Stimulated activated CD8-positive, alpha-beta memory T cell treated with anti-CD3 and anti-CD28 coated beads, Interleukin-4, amount 100 ng/mL, for 24 hours (primary cell): Measurements from ENCODE around the gene HJURP.
"Not testable (repeated sequence)": the region's sequence is repeated elsewhere in the genome, so short reads cannot be mapped to it uniquely, and the experiment has no call there.

ENCODE experiments used
- DNase-seq: peaks from one replicate; pipeline ENCODE4 v3.0.0-alpha.2; 2020; ENCODE audit warnings: low read depth

The HJURP gene, protein sequence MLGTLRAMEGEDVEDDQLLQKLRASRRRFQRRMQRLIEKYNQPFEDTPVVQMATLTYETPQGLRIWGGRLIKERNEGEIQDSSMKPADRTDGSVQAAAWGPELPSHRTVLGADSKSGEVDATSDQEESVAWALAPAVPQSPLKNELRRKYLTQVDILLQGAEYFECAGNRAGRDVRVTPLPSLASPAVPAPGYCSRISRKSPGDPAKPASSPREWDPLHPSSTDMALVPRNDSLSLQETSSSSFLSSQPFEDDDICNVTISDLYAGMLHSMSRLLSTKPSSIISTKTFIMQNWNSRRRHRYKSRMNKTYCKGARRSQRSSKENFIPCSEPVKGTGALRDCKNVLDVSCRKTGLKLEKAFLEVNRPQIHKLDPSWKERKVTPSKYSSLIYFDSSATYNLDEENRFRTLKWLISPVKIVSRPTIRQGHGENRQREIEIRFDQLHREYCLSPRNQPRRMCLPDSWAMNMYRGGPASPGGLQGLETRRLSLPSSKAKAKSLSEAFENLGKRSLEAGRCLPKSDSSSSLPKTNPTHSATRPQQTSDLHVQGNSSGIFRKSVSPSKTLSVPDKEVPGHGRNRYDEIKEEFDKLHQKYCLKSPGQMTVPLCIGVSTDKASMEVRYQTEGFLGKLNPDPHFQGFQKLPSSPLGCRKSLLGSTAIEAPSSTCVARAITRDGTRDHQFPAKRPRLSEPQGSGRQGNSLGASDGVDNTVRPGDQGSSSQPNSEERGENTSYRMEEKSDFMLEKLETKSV

GRCh38 chr2:233854241-233854981 lies at the start of gene HJURP:
TSS of gene HJURP (minus strand) at chr2:233854535. CDS start at chr2:233854500, 35 bp downstream.
- peak; percentile 84 for DNase-seq

DNA sequence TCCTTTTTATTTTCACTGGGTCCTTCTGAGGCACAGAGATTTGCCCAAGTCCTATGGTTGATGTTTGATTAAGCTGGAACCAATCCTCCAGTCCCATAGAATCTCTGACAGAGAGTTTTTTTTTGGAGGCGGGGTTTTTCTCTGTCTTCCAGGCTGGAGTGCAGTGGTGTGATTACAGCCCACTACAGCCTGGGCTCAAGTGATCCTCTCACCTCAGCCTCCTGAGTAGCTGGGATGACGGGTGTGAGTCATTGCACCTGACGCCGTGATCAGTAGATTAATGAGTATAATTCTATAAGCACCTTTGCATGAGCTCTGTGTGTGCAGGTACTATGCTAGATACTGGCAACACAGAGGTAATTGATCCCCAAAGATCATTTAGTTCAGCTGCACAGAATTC lies 47.5 kb upstream of the HJURP start:
- DNase-seq = no peak

GRCh38 chr2:233901367-233901766 lies 47.0 kb upstream of the HJURP start:
- DNase-seq = no peak

- DNase-seq = not testable (repeated sequence)
These were observed 41.9 kb upstream of the HJURP start for GRCh38 chr2:233896253-233896652.

GRCh38 chr2:233892793-233893192 lies 38.5 kb upstream of the HJURP start:
- DNase-seq = no peak

- DNase-seq = no peak
These were observed 28.0 kb upstream of the HJURP start for GRCh38 chr2:233882353-233882752.

DNA sequence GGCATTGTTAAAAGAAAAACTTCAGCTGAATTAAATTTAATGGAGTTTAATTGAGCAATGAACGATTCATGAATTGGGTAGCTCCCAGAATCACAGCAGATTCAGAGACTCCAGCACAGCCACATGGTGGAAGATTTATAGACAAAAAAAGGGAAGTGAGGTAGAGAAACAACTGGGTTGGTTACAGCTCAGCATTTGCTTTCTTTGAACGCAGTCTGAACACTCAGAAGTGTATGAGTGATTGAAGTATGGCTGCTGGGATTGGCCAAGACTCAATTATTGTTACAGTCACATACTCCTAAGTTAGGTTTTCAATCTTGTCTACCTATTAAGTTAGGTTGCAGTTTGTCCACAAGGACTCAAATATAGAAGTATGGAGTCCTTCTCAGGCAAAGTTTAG lies 17.8 kb upstream of the HJURP start:
- DNase-seq = not testable (repeated sequence)

DNA sequence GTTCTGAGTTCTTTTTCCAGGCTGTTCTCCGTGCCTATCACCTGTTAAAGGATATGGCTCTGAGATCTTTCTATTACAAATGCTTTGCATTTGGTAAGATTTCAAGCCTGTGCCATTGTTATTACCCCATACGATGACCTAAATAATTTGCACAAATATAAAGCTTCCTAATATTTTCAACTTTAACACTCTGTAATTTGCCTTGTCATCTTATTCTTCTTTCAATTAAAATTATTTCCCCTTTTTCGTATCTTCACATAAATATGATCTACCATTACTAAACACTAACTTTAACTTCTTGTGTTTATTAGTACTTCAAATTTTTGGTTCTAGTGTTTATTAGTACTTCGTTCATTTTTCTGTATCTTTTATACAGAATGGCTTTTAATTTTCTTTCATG lies 17.1 kb upstream of the HJURP start:
- no peak for DNase-seq

- DNase-seq = peak; percentile 46
These were observed 13.7 kb upstream of the HJURP start, which contains the start of gene MSL3B for GRCh38 chr2:233867993-233868532. TSS of gene MSL3B (minus strand) at chr2:233868386.

DNA sequence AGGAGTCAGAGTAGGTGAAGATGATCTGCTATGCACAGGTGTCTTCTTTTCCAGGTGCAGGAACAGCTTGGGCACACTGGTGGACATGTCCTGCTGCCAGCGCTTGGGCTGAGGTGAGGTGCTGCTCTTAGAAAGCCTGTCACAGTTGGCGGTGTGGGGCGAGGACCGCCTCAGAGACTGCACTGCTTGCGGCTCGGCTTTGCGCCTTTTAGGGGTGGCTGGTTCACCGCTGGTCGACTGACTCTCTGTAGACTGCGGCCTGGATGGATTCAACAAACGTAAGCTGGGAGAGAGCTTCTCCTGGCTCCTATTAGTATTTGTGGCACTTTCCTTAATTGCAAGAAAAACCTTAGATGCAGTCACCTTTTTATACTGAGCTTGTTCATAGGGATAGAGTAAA lies 12.1 kb upstream of the HJURP start:
- DNase-seq = no peak

DNA sequence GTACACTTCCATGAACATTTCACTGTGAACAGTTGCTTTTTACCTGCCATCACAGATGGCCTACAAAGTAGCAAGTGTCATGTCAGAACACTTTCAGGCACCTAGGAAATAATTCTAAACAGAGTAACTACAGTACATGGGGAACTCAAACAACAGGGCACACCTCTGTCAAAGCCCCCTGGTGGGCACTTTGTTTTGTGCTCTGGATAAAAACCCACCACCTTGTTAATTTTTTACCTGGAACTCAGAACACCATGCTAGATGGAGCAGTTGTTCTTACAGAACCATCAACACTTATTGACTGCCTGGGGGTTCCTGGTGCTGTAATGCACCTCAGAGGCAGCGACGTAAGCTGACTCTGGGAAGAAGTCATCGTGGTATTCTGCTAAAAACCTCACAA lies 11.5 kb upstream of the HJURP start:
- no peak for DNase-seq

DNA sequence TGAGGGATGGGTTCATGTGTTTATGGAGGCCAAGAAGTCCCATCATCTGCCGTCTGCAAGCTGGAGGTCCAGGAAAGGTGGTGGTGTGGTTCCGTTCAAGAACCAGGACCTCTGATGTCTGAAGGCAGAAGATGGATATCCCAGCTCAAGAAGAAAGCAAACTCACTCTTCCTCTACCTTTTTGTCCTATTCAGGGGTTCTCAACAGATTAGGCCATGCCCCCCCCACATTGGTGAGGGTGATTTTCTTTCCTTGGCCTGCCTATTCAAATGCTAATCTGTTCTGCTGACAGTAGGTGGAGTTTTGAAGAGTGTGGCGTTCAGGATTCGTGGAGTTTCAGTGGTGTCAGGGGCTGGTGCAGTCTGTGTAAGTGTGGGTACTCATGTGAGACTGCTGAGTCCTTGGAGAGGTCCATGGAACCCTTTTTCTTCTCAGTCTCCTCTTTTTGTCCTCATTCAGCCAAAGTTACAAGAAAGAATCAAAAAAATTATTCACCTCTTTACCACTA lies 8.0 kb upstream of the HJURP start:
- no peak for DNase-seq

DNA sequence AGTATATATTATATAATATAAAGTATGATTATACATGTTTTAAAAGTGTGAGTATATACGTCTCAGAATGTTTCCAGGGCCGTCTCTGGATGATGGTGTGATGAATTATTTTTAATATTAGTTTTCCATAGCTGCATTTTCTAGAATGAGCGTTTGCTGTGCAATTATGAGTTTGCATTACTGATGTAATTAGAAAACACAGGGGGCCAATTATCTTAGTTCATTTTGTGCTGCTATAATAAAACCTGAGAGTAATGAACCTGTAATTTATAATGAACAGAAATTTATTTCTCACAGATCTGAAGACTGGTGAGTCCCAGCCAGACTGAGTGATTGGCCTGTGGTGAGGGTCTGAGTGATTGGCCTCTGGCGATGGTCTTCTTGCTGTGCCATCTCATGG lies 4.0 kb upstream of the HJURP start:
- DNase-seq = no peak

DNA sequence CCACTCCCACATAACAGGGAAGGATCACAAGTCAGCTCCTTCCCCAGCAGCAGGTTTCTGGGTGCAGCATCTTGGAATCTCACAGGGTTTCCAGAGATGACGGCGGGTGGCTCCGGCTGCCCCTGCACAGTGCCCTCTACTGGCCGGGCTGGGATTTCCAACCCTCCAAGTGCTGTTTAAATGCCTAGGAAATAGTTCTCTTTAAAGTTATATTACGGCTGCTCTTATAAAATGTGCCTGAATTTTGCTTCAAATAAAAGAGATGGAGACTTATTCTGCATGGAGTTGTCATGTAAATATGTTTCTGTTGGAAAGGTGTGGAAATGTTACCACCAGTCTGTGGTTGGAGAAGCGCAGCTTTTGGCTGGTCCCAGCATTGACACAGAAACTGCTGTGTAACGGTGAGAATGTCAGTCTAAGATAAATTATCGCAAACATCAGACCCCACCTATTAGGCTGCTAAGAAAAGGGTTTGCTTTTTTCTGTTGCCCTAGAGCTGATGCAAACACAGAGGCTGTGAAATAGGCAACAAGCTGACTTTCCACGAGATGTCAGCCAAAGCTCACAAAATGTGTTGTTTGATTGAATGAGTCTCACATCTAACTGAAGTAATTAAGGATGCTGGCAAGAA lies 3.3 kb upstream of the HJURP start:
- peak; percentile 23 for DNase-seq

DNA sequence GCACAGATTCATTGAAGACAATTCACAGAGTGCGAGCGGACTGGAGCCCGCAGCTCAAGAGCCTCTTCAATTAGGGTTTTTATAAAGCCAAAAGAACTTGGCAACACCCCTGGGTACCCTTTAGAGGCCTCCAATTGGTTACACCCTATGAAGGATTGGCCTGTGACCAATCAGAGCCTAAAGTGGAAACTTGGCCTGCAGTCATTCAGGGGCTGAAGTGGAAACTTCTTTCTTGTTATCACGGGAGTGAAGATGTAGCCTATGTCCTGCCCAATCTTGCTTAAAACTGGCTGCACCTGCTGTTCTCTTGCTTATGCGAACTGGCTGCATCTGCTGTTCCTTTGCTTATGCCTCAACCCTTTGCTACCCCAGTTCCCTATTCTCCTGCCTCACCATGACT lies 1.8 kb upstream of the HJURP start:
- DNase-seq = no peak

GRCh38 chr2:233855345-233855744 lies 1.0 kb upstream of the HJURP start:
- no peak for DNase-seq

DNA sequence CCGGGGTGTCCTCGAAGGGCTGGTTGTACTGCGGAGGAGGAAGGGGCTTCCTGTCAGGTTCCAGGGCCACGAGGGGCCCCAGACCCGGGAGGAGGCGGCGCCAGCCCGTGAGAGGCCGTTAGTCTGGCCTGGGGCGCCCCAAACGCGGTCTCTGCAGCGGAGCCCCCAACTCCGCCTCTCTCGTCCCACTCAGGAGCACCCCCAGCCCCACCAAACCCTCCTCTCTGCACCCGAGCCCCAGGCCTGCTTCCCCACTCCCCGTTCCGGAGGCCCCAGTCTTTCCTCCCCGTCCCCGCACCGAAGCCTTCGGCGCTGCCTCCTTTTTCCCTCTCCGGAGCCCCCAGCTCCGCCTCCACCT lies 473 bp downstream of the HJURP start:
- no peak for DNase-seq

GRCh38 chr2:233853353-233853752 lies 982 bp downstream of the HJURP start:
- DNase-seq = no peak

DNA sequence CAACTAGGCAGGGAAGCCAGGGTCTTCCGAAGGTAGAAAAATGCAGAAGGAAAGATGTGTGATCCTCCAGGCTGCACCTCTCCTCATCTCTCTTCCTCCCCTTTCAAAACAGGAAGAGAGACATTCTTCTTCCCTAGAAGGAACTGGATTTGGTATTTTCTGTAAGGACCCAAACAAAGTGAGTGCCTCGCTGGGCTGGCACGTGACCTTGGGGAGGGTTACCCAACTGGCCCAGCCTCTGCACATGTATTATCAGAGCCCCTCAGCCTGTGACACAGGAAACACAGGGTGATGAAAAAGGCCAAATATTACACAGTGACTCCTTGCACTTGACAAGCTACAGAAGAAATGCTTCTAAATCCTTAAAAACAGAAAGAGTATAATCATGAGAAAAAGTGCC lies 2.3 kb downstream of the HJURP start:
- DNase-seq = no peak

DNA sequence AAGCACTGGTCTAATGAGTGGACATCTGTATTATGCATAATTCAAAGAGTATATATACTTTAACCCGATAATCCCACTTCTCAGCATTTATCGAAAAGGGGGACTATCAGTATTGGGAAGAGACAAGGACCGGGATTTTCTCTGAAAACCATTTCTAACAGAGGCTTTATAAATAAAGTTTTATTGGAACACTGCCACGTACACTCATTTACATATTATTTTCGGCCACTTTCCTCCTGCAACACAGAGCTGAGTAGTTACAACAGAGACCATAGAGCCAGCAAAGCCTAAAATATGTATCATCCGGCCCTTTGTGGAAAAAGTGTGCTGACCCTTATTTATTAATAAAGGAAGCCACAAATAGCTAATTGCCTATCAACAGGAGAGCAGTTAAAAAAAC lies 3.2 kb downstream of the HJURP start:
- DNase-seq = no peak

DNA sequence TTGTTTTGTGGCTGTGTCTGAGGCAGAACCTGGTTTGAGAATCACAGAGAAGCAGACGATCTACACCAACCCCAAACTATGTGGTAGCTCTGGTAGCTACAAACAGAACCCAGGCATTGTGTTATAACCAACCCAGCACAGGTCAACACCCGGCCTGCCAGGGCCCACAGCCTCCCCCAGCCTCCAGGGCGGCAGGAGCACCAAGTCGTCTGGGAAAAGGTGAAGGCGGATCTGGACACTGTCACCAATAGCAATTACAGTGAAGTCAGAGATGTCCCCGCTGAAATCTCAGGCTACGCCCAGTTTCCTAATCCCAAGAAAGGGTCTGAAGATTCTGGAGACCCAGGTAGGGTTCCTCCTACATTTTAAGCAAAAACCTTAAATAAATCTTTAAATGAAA lies 3.6 kb downstream of the HJURP start:
- DNase-seq = no peak
